Endothelial cell of umbilical vein (primary cell): ENCODE results near the gene MRPS27. TPM values are rescaled to one million over a fixed set of nuclear protein-coding genes. Genes with fewer than 3 reads are reported as not detected.

Experiments used
- BruUV-seq: library from RNA; stranded (reverse); fragments of 400-500 nt; replicated peaks from 2 replicates; lab custom pipeline; 2021; lab: Mats Ljungman, UMichigan
- CTCF ChIA-PET: fragments of 300-600, 350-600 bp; sonication (Branson Sonifier 250); formaldehyde crosslinking; loops from one replicate; lab custom pipeline; 2021; ENCODE audit warnings: antibody characterized with exemption, inconsistent platforms; lab: Charles Lee
- POLR2A ChIA-PET: fragments of 300-600, 350-600 bp; sonication (Branson Sonifier 250); formaldehyde crosslinking; loops from one replicate; lab custom pipeline; 2021; ENCODE audit warnings: antibody characterized with exemption, inconsistent platforms; lab: Charles Lee
- DNase-seq: peaks from one replicate; pipeline ENCODE4 v3.0.0-alpha.2; 2011; ENCODE audit warnings: low read depth, low spot score
- FAIRE-seq: peaks from 2 replicates; lab custom pipeline; 2011; peaks lifted over from hg19 to GRCh38; lab: Jason Lieb, UNC
- H2AFZ ChIP-seq: 2 replicates; pipeline ENCODE4 v1.6.0; 2012; ENCODE audit warnings: low read depth, low read length, control low read depth, inconsistent platforms
- H3K27ac ChIP-seq: 2 replicates; pipeline ENCODE4 v1.5.1; 2011; ENCODE audit warnings: low read depth, mild to moderate bottlenecking, control low read depth, low read length, moderate library complexity; ENCODE audit not compliant: insufficient read depth
- H3K27me3 ChIP-seq, 2 experiments: 2 replicates each; pipeline versions ENCODE4 v1.6.0 to v1.6.1; 2011; ENCODE audit warnings: low read length in 2 of 2, mixed read lengths in 1 of 2; ENCODE audit not compliant: control insufficient read depth in 2 of 2, insufficient read depth in 2 of 2
- H3K36me3 ChIP-seq, 2 experiments: 2 replicates in 1 of 2; 3 replicates in 1 of 2; pipeline ENCODE4 v1.5.1; 2011; ENCODE audit warnings: low read length in 2 of 2, mild to moderate bottlenecking in 1 of 2, moderate library complexity in 1 of 2; ENCODE audit not compliant: control insufficient read depth in 2 of 2, insufficient read depth in 2 of 2; ENCODE audit errors: extremely low read depth in 1 of 2
- H3K4me1 ChIP-seq: 3 replicates; pipeline ENCODE4 v1.5.1; 2011; ENCODE audit warnings: mild to moderate bottlenecking, low read length; ENCODE audit not compliant: control insufficient read depth, insufficient read depth; ENCODE audit errors: extremely low read depth
- H3K4me2 ChIP-seq: 2 replicates; pipeline ENCODE4 v1.6.1; 2011; ENCODE audit warnings: low read length, control low read depth, mixed read lengths; ENCODE audit not compliant: insufficient read depth
- H3K4me3 ChIP-seq, 3 experiments: fragments of 200-600 bp in 1 of 3; sonication (generic), shearing (Covaris generic) in 1 of 3; replicated peaks in 1 of 3; 2 replicates each; pipeline ENCODE4 v1.5.1; 2011 to 2016; ENCODE audit warnings: control low read depth in 3 of 3, low read length in 3 of 3, mild to moderate bottlenecking in 2 of 3, inconsistent platforms in 1 of 3, low read depth in 1 of 3, moderate library complexity in 1 of 3; ENCODE audit not compliant: insufficient read depth in 1 of 3
- H3K79me2 ChIP-seq: 2 replicates; pipeline ENCODE4 v1.6.0; 2012; ENCODE audit warnings: low read length, inconsistent platforms; ENCODE audit not compliant: control insufficient read depth, insufficient read depth
- H3K9ac ChIP-seq: replicated peaks from 2 replicates; pipeline ENCODE3; 2011; ENCODE audit warnings: low read length, control low read depth; ENCODE audit not compliant: insufficient read depth; ENCODE audit errors: extremely low read depth
- H3K9me1 ChIP-seq: replicated peaks from 3 replicates; pipeline ENCODE4 v1.6.0; 2011; ENCODE audit warnings: mild to moderate bottlenecking, low read length; ENCODE audit not compliant: control insufficient read depth, insufficient read depth; ENCODE audit errors: extremely low read depth
- H3K9me3 ChIP-seq: replicated peaks from 2 replicates; pipeline ENCODE4 v1.5.1; 2012; ENCODE audit warnings: low read length, inconsistent platforms; ENCODE audit not compliant: control insufficient read depth, insufficient read depth
- H4K20me1 ChIP-seq: replicated peaks from 2 replicates; pipeline ENCODE3; 2011; ENCODE audit warnings: mild to moderate bottlenecking, low read length; ENCODE audit not compliant: control insufficient read depth, insufficient read depth; ENCODE audit errors: extremely low read depth
- FOS ChIP-seq: IDR thresholded peaks from 2 replicates; pipeline ENCODE4 v1.6.1; 2011; ENCODE audit warnings: mild to moderate bottlenecking, low read length, moderate library complexity, borderline replicate concordance; ENCODE audit not compliant: insufficient read depth
- GATA2 ChIP-seq: IDR thresholded peaks from 2 replicates; pipeline ENCODE4 v1.7.0; 2011; ENCODE audit warnings: low read depth, mild to moderate bottlenecking, moderate library complexity, mixed read lengths, low read length; ENCODE audit not compliant: insufficient read length, insufficient read depth
- MYC ChIP-seq: IDR thresholded peaks from one replicate; pipeline ENCODE4 v1.6.1; 2011; ENCODE audit warnings: mild to moderate bottlenecking, low read depth, low read length
- dilution Hi-C: fragments of 300-500 bp; cut with MboI; formaldehyde crosslinking; loops from one replicate; pipeline ENCODE4 v1.15.0; 2019; ENCODE audit warnings: low sequenced_read_pairs; ENCODE audit not compliant: extremely low pct_ligation_motif_present
- intact Hi-C: fragments of 100-400 bp; cut with micrococcal nuclease; formaldehyde crosslinking; loops from one replicate; pipeline ENCODE4 v1.10.0; 2022
- polyA plus RNA-seq, 4 experiments: library from polyadenylated mRNA; depleted of rRNA in 3 of 4; stranded (reverse) in 3 of 4; unstranded in 1 of 4; fragments of >200 nt; gene quantifications; 2 replicates each; pipeline versions ENCODE4 v1.2.1 to v1.2.3, GENCODE V29; 2011 to 2012; ENCODE audit warnings: missing spikeins in 1 of 4
- total RNA-seq: library from RNA; stranded (reverse); gene quantifications from 2 replicates; pipeline ENCODE4 v1.2.3, GENCODE V29; 2021
- TF ChIP-seq, protein P1 (sequence below): IDR thresholded peaks from 2 replicates; pipeline ENCODE4 v1.6.1; 2011; ENCODE audit not compliant: insufficient read depth, insufficient read length
- TF ChIP-seq, protein P2 (sequence below), 2 donors: IDR thresholded peaks; 1 replicate in 1 of 2; 2 replicates in 1 of 2; pipeline ENCODE4 v1.5.1; 2011; ENCODE audit warnings: low read length in 2 of 2, mild to moderate bottlenecking in 2 of 2, moderate library complexity in 2 of 2, control low read depth in 1 of 2, inconsistent platforms in 1 of 2, low read depth in 1 of 2; ENCODE audit not compliant: insufficient read depth in 1 of 2; ENCODE audit errors: extremely low read depth in 1 of 2

MRPS27 gene
- total and polyA plus RNA-seq, 2 donors (not counting 3 experiments of a cell fraction or from before 2014, with no cell fraction given): 56.0 to 67.1 TPM

DNA sequence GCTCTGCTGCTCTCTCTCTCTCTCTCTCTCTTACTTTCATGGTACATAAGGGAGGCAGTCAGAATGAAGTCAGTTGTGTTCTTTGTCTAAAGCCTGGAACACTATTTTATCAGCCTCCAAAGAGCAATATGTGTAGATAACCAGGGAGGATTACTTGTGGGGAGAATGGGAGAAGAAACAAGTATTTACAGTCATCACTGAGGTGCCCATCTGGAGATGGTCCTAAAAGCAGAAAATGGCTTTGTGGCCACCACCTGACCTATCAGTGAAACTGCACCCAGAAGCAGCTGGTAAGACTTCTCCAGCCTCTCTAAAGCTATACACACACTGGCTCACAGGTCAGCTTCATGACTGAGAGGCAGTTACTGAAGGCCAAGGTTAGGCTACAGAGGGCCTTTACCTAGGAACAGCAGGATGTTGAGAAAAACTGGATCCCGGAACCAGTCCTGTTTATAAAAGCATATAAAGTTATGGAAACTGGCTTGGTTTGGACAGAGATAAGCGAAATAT, 75.1 kb downstream of the MRPS27 start:
- no peaks in the 10 kb centered on the region for H4K20me1 ChIP-seq
- H2AFZ ChIP-seq: peak overlapping the region; percentile 2
- no peak for TF ChIP-seq MYC
- no peak for TF ChIP-seq FOS
- peak; percentile 53 for TF ChIP-seq GATA2
- TF ChIP-seq, protein P1, sequence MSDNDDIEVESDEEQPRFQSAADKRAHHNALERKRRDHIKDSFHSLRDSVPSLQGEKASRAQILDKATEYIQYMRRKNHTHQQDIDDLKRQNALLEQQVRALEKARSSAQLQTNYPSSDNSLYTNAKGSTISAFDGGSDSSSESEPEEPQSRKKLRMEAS: no peak
- TF ChIP-seq, protein P2, sequence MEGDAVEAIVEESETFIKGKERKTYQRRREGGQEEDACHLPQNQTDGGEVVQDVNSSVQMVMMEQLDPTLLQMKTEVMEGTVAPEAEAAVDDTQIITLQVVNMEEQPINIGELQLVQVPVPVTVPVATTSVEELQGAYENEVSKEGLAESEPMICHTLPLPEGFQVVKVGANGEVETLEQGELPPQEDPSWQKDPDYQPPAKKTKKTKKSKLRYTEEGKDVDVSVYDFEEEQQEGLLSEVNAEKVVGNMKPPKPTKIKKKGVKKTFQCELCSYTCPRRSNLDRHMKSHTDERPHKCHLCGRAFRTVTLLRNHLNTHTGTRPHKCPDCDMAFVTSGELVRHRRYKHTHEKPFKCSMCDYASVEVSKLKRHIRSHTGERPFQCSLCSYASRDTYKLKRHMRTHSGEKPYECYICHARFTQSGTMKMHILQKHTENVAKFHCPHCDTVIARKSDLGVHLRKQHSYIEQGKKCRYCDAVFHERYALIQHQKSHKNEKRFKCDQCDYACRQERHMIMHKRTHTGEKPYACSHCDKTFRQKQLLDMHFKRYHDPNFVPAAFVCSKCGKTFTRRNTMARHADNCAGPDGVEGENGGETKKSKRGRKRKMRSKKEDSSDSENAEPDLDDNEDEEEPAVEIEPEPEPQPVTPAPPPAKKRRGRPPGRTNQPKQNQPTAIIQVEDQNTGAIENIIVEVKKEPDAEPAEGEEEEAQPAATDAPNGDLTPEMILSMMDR (IDR thresholded peaks at IDR 0.05; ENCODE audit: extremely low read depth in 1 of 2, insufficient read depth in 1 of 2, low read depth in 1 of 2, low read length in 2 of 2): peak; percentile 47 to 52
- peak overlapping the region; percentile 49 for H3K27ac ChIP-seq
- peak; percentile 78 for DNase-seq
- H3K27me3 ChIP-seq: no peaks in the 10 kb centered on the region
- intact Hi-C loops (loop anchor here (1.0 to 10.0 kb wide), 4 partner anchors 9 to 600 kb away; partner anchors contain the start of gene MAP1B), dilution Hi-C loops (no loop called here)
- no peak overlapping the region for H3K9ac ChIP-seq
- ChIA-PET CTCF (interaction anchor here (0.6 to 3.2 kb wide), 31 partner anchors 9 to 463 kb away, joined by 3 to 35 read pairs (median 4); no protein-coding TSS in a partner anchor), POLR2A (no interaction called here)
- H3K79me2 ChIP-seq: peaks cover 12% of the 10 kb centered on the region
- H3K9me3 ChIP-seq: no peaks in the 10 kb centered on the region
- H3K4me3 ChIP-seq: no peak overlapping the region
- H3K36me3 ChIP-seq: no peaks in the 10 kb centered on the region
- H3K4me1 ChIP-seq: peaks cover 54% of the 10 kb centered on the region
- H3K4me2 ChIP-seq: peak overlapping the region; percentile 0
- no peaks in the 10 kb centered on the region for H3K9me1 ChIP-seq
- peak; percentile 75 for FAIRE-seq
- BruUV-seq: no TSS peak
